SK-N-SH (cell line): ENCODE results near the gene NGLY1. TPM values are rescaled to one million over a fixed set of nuclear protein-coding genes. Genes with fewer than 3 reads are reported as not detected.

Experiments used
- CTCF ChIA-PET: fragments of 300-600, 350-600 bp; formaldehyde crosslinking; extraction: SDS; loops from one replicate; lab custom pipeline; 2021; lab: Yijun Ruan, JAX
- POLR2A ChIA-PET: fragments of 350-600 bp; sonication (Branson Sonifier 250); formaldehyde crosslinking; extraction: SDS; loops from one replicate; lab custom pipeline; 2020; ENCODE audit warnings: antibody characterized with exemption, inconsistent platforms; lab: Yijun Ruan, JAX
- DNase-seq: peaks from one replicate; pipeline ENCODE4 v3.0.0; 2012
- H2AFZ ChIP-seq: fragments of 200-600 bp; sonication (generic); 2 replicates; pipeline ENCODE4 v1.8.1; 2016; ENCODE audit warnings: antibody characterized with exemption, mild to moderate bottlenecking, low read depth
- H3F3A ChIP-seq: fragments of 200-600 bp; sonication (generic); replicated peaks from 2 replicates; pipeline ENCODE3; 2016; ENCODE audit warnings: antibody characterized with exemption, mild to moderate bottlenecking; ENCODE audit not compliant: insufficient read depth
- H3K27ac ChIP-seq, 2 experiments: fragments of 200-500 bp in 1 of 2; fragments of 200-600 bp in 1 of 2; sonication (Bioruptor generic) in 1 of 2; sonication (generic), shearing (Covaris generic) in 1 of 2; 2 replicates each; pipeline versions ENCODE4 v1.5.1 to v1.6.1; 2014 to 2016; ENCODE audit warnings: low read depth in 2 of 2, inconsistent platforms in 1 of 2, low read length in 1 of 2, mild to moderate bottlenecking in 1 of 2, mixed read lengths in 1 of 2
- H3K27me3 ChIP-seq: fragments of 200-600 bp; sonication (generic), shearing (Covaris generic); 2 replicates; pipeline ENCODE4 v1.6.1; 2016; ENCODE audit warnings: mixed run types; ENCODE audit not compliant: insufficient read depth
- H3K36me3 ChIP-seq, 2 experiments: fragments of 200-500 bp in 1 of 2; fragments of 200-600 bp in 1 of 2; sonication (Bioruptor generic) in 1 of 2; sonication (generic) in 1 of 2; replicated peaks in 1 of 2; 2 replicates each; pipeline versions ENCODE3 to v1.5.1; 2014 to 2016; ENCODE audit warnings: low read length in 1 of 2, mild to moderate bottlenecking in 1 of 2; ENCODE audit not compliant: insufficient read depth in 2 of 2, control insufficient read depth in 1 of 2
- H3K4me1 ChIP-seq, 2 experiments: fragments of 200-500 bp in 1 of 2; fragments of 200-600 bp in 1 of 2; sonication (Bioruptor generic) in 1 of 2; sonication (generic), shearing (Covaris generic) in 1 of 2; 2 replicates each; pipeline versions ENCODE4 v1.5.1 to v1.6.1; 2014 to 2016; ENCODE audit warnings: low read depth in 1 of 2, low read length in 1 of 2, mixed run types in 1 of 2; ENCODE audit not compliant: insufficient read depth in 2 of 2, control insufficient read depth in 1 of 2
- H3K4me2 ChIP-seq: fragments of 200-600 bp; sonication (generic), shearing (Covaris generic); 2 replicates; pipeline ENCODE4 v1.6.1; 2017; ENCODE audit warnings: mixed run types
- H3K4me3 ChIP-seq, 2 experiments: fragments of 200-500 bp in 1 of 2; fragments of 200-600 bp in 1 of 2; sonication (Bioruptor generic) in 1 of 2; sonication (generic), shearing (Covaris generic) in 1 of 2; 2 replicates each; pipeline versions ENCODE4 v1.5.1 to v1.8.1; 2014 to 2016; ENCODE audit warnings: low read depth in 2 of 2, inconsistent platforms in 1 of 2, low read length in 1 of 2, mild to moderate bottlenecking in 1 of 2, mixed read lengths in 1 of 2, moderate library complexity in 1 of 2
- H3K79me2 ChIP-seq: fragments of 200-600 bp; sonication (generic); 2 replicates; pipeline ENCODE4 v1.8.1; 2017; ENCODE audit warnings: mild to moderate bottlenecking; ENCODE audit not compliant: insufficient read depth
- H3K9ac ChIP-seq: fragments of 200-600 bp; sonication (generic); 2 replicates; pipeline ENCODE4 v1.6.1; 2017; ENCODE audit warnings: mixed run types
- H3K9me2 ChIP-seq: fragments of 200-600 bp; sonication (generic); 2 replicates; pipeline ENCODE4 v1.6.1; 2017; ENCODE audit warnings: mixed run types
- H3K9me3 ChIP-seq: fragments of 200-600 bp; sonication (generic); 2 replicates; pipeline ENCODE4 v1.6.1; 2017; ENCODE audit warnings: mixed run types, mild to moderate bottlenecking, moderate library complexity
- H4K20me1 ChIP-seq: fragments of 200-600 bp; sonication (generic); 2 replicates; pipeline ENCODE4 v1.6.1; 2017; ENCODE audit warnings: mild to moderate bottlenecking, mixed run types; ENCODE audit not compliant: insufficient read depth
- CTCF ChIP-seq: fragments of 200-600 bp; sonication (generic); IDR thresholded peaks from 2 replicates; pipeline ENCODE4 v1.6.1; 2017; ENCODE audit warnings: antibody characterized with exemption, mild to moderate bottlenecking, moderate library complexity
- EZH2phosphoT487 ChIP-seq: fragments of 200-600 bp; sonication (generic); IDR thresholded peaks from 2 replicates; pipeline ENCODE4 v1.6.1; 2017; ENCODE audit warnings: low read depth, mixed run types, mild to moderate bottlenecking, antibody characterized with exemption, moderate library complexity, borderline replicate concordance
- FOSL2 ChIP-seq: IDR thresholded peaks from 2 replicates; pipeline ENCODE4 v1.4.0; 2012; ENCODE audit warnings: low read depth, mild to moderate bottlenecking, moderate library complexity, borderline replicate concordance
- FOXJ3 ChIP-seq: sonication (generic); formaldehyde crosslinking; IDR thresholded peaks from 2 replicates; pipeline ENCODE4 v1.5.1; 2020; ENCODE audit warnings: mild to moderate bottlenecking, missing genetic modification reagents
- JUND ChIP-seq: IDR thresholded peaks from 2 replicates; pipeline ENCODE4 v1.4.0; 2012
- MAX ChIP-seq: IDR thresholded peaks from 2 replicates; pipeline ENCODE4 v1.4.0; 2012; ENCODE audit warnings: low read depth
- NFIC ChIP-seq: IDR thresholded peaks from 2 replicates; pipeline ENCODE4 v1.4.0; 2012; ENCODE audit warnings: borderline replicate concordance
- NRF1 ChIP-seq: IDR thresholded peaks from 2 replicates; pipeline ENCODE4 v1.6.1; 2012; ENCODE audit warnings: low read depth, mild to moderate bottlenecking, low read length
- RXRA ChIP-seq: IDR thresholded peaks from 2 replicates; pipeline ENCODE4 v1.4.0; 2012; ENCODE audit warnings: low read depth, mild to moderate bottlenecking, borderline replicate concordance
- TEAD4 ChIP-seq: IDR thresholded peaks from 2 replicates; pipeline ENCODE4 v1.4.0; 2012; ENCODE audit warnings: mild to moderate bottlenecking, borderline replicate concordance; ENCODE audit not compliant: insufficient read depth
- USF1 ChIP-seq: IDR thresholded peaks from 2 replicates; pipeline ENCODE4 v1.4.0; 2012; ENCODE audit warnings: low read depth, borderline replicate concordance
- ZBTB33 ChIP-seq: IDR thresholded peaks from 2 replicates; pipeline ENCODE4 v1.4.0; 2012; ENCODE audit warnings: low read depth, borderline replicate concordance
- WGBS: methylation state at CpG from one replicate; pipeline ENCODE4 v1.1.6; 2017; ENCODE audit warnings: low lambda C conversion rate; 5-methylcytosine and 5-hydroxymethylcytosine counted together
- polyA plus RNA-seq, 3 experiments: library from polyadenylated mRNA; depleted of rRNA; stranded (reverse); fragments of >200 nt; gene quantifications; 2 replicates each; pipeline ENCODE4 v1.2.3, GENCODE V29; 2012

Gene NGLY1
- polyA plus RNA-seq, 1 of the 3 experiments (the other 2 are of a cell fraction): 6.0 TPM

GRCh38 chr3:25697553-25697952, 85.7 kb downstream of the NGLY1 start:
- no peak for DNase-seq
- no peaks in the 10 kb centered on the region for H3K27me3 ChIP-seq
- no peaks in the 10 kb centered on the region for H3K36me3 ChIP-seq
- H4K20me1 ChIP-seq: no peaks in the 10 kb centered on the region
- 25% methylated on average over 1 of the region's 1 CpG for WGBS
- no peaks in the 10 kb centered on the region for H3F3A ChIP-seq
- no peak overlapping the region for H3K4me2 ChIP-seq
- no peak overlapping the region for H3K4me3 ChIP-seq
- no peak overlapping the region for H3K27ac ChIP-seq
- H3K9me3 ChIP-seq: no peaks in the 10 kb centered on the region
- no peaks in the 10 kb centered on the region for H3K9me2 ChIP-seq
- CTCF ChIA-PET: interaction anchor here (0.9 kb wide), 2 partner anchors 36 to 50 kb away, joined by 3 read pairs; no protein-coding TSS in a partner anchor
- no peak overlapping the region for H3K9ac ChIP-seq
- no peak overlapping the region for H2AFZ ChIP-seq
- no peaks in the 10 kb centered on the region for H3K79me2 ChIP-seq
- H3K4me1 ChIP-seq: no peaks in the 10 kb centered on the region
- TF ChIP-seq TEAD4 (no peak), CTCF (no peak), ZBTB33 (no peak), FOSL2 (no peak), JUND (no peak), RXRA (no peak), EZH2phosphoT487 (no peak), MAX (no peak), FOXJ3 (CRISPR knock-in tag) (no peak), USF1 (no peak), NRF1 (no peak), NFIC (no peak)
- TF ChIP-seq, all 33 proteins: peak for 0
- POLR2A ChIA-PET: no interaction called here
